GM12874 (cell line): ENCODE data around the gene ODF4.
A peak's percentile ranks its signal among the peaks of the same experiment; 100 is the strongest.

Experiments
- TF ChIP-seq, protein P1 (sequence below): IDR thresholded peaks from 2 replicates; pipeline ENCODE4 v1.5.1; 2011; ENCODE audit warnings: low read depth, mild to moderate bottlenecking, control low read depth, low read length, moderate library complexity; ENCODE audit not compliant: insufficient read depth

ODF4 gene

DNA sequence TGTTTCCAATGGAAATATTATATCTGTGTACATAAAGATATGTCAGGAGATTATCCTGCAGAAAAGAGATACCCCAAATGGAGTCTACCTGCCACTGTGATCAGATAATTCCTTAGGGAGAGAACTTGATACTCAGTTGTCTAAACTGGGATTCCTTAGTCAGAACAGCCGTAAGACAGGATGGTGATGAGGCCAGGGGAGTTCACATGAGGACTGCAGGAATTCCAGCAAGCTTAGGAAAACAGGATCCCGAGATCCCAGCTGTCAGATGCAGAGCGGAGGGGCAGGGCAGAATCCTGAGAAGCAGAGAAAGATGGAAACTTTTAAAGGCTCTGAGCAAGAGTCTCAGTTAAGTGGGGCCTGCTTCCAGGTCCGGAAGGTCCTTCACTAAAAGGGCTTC lies 32.1 kb downstream of the ODF4 start:
- TF ChIP-seq, protein P1, sequence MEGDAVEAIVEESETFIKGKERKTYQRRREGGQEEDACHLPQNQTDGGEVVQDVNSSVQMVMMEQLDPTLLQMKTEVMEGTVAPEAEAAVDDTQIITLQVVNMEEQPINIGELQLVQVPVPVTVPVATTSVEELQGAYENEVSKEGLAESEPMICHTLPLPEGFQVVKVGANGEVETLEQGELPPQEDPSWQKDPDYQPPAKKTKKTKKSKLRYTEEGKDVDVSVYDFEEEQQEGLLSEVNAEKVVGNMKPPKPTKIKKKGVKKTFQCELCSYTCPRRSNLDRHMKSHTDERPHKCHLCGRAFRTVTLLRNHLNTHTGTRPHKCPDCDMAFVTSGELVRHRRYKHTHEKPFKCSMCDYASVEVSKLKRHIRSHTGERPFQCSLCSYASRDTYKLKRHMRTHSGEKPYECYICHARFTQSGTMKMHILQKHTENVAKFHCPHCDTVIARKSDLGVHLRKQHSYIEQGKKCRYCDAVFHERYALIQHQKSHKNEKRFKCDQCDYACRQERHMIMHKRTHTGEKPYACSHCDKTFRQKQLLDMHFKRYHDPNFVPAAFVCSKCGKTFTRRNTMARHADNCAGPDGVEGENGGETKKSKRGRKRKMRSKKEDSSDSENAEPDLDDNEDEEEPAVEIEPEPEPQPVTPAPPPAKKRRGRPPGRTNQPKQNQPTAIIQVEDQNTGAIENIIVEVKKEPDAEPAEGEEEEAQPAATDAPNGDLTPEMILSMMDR = no peak

DNA sequence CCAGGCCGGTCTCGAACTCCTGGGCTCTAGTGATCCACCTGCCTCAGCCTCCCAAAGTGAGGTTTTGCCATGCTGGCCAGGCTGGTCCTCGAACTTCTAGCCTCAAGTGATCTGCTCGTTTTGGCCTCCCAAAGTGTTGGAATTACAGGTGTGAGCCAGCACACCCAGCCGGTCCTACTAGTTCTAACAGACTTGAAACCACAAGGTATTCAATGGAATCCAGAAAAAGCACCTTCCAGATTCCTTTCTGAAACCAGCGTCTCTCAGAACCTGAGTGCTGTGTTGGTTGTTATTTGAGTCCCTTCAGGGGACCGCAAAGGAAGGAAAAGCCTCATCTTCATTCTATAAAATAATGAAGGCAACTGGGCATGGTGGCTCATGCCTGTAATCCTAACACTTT lies 32.8 kb downstream of the ODF4 start:
- TF ChIP-seq, protein P1 = no peak

DNA sequence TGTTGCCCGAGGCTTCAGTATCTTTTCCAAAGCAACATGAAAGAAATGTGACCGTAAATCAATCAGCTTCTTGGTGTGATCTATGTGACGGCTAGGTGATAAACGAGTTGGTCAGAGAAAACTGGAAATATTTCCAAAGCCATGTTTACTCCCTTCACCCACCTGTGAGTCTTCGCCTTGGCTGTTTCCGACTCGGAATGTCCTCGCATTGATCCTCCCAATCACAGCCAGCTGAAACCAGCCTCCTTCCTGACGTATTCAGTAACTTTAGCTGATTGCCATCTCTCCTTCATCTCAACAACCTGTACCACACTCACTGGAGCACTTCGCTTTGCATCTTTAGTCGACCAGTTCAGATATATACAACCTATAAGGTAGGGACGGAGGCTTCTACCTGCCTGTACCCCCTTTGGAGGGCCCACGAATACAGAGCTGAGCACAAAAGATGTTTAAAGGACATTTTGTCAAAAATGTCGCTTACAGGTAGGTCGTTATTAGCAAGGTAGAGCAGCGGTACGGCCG lies 36.2 kb downstream of the ODF4 start:
- TF ChIP-seq, protein P1 = no peak

DNA sequence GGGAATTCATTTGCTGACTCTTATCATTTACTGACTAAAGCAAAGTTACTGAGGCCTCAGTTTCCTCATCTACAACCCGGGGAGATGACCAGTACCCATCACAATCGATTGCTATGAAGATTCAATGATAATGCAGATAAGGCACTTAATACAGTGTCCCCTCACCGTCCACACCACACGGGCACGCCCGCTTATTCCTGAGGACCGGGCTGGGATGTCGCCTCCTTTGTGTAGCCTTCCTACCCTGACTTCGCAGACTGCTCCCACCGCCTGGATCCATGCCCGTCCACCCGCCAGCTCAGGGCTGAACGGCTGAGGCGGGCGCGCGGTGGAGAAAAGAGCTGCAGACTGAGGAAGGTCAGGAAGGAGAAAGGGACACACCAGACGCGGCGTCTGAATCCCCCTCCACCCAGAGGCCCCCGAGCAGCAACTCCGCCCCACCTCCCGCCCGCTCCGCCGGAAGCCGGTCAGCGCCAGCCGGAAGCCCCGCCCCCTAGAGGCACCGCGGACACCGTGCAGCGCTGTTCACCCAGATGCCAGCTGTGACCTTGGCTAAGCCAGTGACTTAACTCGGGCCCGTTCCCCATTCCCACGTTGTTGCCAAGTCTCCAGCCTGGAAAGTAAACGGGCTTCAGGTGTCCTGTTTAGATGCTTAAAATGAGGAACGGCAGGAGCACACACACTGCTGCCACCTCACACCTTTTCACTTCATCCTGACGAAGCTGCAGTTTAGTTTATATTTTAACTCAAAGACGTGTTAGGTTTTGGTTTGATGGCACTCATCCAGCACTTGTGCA lies 36.8 kb downstream of the ODF4 start, which contains the start of gene KRABD2:
KRABD2 (minus strand) TSS at position 434 of the 797 bp plus-strand sequence.
- TF ChIP-seq, protein P1 = peak; percentile 84

DNA sequence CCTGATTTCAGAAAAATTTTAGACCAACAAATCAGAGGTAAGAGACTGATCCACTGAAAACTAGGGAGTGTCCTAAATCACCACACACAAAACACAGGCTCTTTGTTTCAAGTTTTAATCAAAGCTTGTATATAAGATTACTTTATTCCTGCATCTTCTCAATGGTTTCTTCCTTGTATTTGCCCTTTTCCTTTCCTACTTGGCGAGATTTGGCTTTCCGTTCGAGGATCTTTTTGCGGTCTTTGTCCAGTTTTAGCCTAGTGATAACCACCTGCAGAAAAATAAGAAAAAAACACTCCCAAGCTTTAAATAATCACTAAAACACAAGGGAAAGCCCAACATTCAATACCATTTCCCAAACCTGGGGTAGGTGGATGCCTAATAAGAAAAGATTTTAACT lies 37.8 kb downstream of the ODF4 start:
- TF ChIP-seq, protein P1 = no peak

DNA sequence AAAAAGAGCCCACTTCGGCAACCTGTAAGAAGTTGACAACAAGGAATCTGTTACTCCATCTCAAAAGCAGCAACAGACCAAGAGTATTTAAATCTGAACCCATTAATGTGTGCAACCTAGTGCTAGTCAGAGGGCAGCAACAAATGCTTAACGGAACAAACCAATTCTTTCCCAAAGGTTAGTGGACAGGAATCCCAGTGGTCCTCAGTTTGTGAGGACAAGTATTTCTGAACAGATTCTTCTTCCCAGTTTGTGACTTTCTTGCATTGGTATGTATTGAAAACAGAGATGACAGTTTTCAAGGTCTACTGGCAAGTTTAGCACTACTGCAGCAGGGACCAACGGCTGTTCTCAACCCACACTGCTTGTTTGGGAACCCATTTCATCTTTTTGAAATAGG lies 40.4 kb downstream of the ODF4 start:
- TF ChIP-seq, protein P1 = no peak

DNA sequence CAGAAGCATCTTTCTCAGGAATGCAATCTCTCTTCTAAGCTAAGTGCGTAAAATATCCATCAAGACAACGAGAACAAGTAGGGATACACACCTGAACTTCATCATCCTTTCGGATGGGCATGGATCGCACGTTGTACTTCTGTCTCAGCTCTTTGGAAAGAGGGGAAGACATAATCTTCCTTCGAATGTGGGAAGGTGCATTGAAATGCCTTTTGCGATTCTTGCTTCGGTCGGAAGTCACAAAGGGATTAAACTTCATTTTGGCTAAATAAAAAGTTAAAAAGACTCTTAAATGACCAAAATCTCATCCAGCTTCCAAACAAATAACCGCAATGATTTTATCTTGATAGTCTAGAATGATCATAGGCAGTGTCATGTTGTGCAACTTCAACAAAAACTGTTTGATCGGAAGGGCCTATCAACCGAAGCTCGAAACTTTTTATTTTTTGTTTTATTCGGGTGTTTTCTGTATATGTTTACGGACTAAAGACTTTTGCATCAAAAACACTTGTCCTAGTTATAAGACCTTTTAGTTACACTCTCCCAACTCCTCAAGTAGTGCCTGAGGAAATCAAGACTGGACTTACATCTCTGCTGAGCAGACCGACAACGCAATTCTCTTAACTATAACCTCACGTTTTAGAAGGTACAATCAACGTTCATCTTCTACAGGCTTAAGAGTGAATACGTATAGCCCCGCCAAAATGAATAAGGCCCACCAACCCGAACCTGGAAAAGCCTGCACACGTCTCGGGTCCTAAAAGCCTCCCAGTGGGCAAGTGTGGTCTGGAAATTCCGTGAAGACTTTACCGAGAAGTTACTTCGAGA lies 42.6 kb downstream of the ODF4 start:
- TF ChIP-seq, protein P1 = no peak
